Gastroesophageal sphincter (tissue), 3 donors: ENCODE data around the gene EIF4E3.

Experiments used
- CTCF ChIP-seq, 4 experiments: fragments of 200-600 bp in 2 of 4; fragments of 450-650 bp in 2 of 4; sonication (generic) in 1 of 4; IDR thresholded peaks; one replicate each; pipeline ENCODE4 v1.5.1; 2017 to 2019; ENCODE audit warnings: antibody characterized with exemption in 4 of 4, mild to moderate bottlenecking in 2 of 4, moderate library complexity in 2 of 4
- EP300 ChIP-seq: sonication (generic); formaldehyde crosslinking; IDR thresholded peaks from one replicate; pipeline ENCODE4 v1.6.1; 2017; ENCODE audit warnings: antibody characterized with exemption, mild to moderate bottlenecking

DNA sequence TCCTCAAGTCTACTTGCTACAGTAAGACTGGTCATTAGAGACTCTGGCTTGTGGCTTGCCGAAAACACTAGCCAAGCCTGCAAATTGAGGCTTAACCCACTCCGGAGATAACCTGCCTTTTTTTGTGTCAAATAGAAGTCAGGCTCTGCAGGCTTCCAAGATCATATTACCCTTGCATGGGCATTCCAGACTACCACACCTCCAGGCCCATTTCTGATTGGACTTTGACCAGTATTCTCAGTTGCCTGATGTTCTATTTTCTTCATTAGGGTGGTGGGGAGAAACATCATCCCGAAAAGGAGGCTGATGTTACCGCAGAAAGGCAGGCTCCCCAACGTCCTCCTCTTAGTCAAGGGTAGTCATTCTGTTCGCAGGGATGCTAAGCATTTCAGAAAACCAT, 73.6 kb downstream of the EIF4E3 start:
- no peak for TF ChIP-seq CTCF (IDR thresholded peaks at IDR 0.05)
- no peak for TF ChIP-seq EP300
